ENCODE measurements around the gene CCR8.

Gene CCR8

GRCh38 chr3:39289107-39289506 is 40.4 kb upstream of the CCR8 start:
- TF ChIP-seq CTCF (IDR thresholded peaks at IDR 0.05), result no peak
- Histone ChIP-seq H3K4me1 (ENCODE audit: control insufficient read depth in 1 of 2, insufficient read depth in 1 of 2, low read depth in 1 of 2, low read length in 1 of 2) (peaks cover 28 to 29% of the 10 kb centered on the region in 2 experiments), H3K36me3 (no peaks in the 10 kb centered on the region), H3K9me3 (no peaks in the 10 kb centered on the region), H3K27ac (no peak overlapping the region), H3K4me3 (ENCODE audit: low read depth in 1 of 2, low read length in 1 of 2) (no peak overlapping the region), H3K27me3 (no peaks in the 10 kb centered on the region)

- Histone ChIP-seq H3K9me3 (no peaks in the 10 kb centered on the region), H3K27me3 (no peaks in the 10 kb centered on the region), H3K36me3 (no peaks in the 10 kb centered on the region), H3K27ac (no peak overlapping the region), H3K4me3 (ENCODE audit: low read depth in 1 of 2, low read length in 1 of 2) (no peak overlapping the region), H3K4me1 (ENCODE audit: control insufficient read depth in 1 of 2, insufficient read depth in 1 of 2, low read depth in 1 of 2, low read length in 1 of 2) (peaks cover 17 to 19% of the 10 kb centered on the region in 2 experiments)
- TF ChIP-seq CTCF (IDR thresholded peaks at IDR 0.05), result no peak
Measured at GRCh38 chr3:39290255-39290654, 39.3 kb upstream of the CCR8 start.

- TF ChIP-seq CTCF (IDR thresholded peaks at IDR 0.05), result peak; percentile 91
Measured at GRCh38 chr3:39291903-39292329, 37.6 kb upstream of the CCR8 start.

GRCh38 chr3:39292961-39293360 is 36.5 kb upstream of the CCR8 start:
- Histone ChIP-seq H3K9me3 (no peaks in the 10 kb centered on the region), H3K27ac (no peak overlapping the region)
- no peak for TF ChIP-seq CTCF (IDR thresholded peaks at IDR 0.05)

More at GRCh38 chr3:39291903-39292329, 37.6 kb upstream of the CCR8 start:
- Histone ChIP-seq H3K27ac (no peak overlapping the region), H3K4me1 (ENCODE audit: control insufficient read depth in 1 of 2, insufficient read depth in 1 of 2, low read depth in 1 of 2, low read length in 1 of 2) (peaks cover 13 to 17% of the 10 kb centered on the region in 2 experiments), H3K9me3 (no peaks in the 10 kb centered on the region), H3K27me3 (no peaks in the 10 kb centered on the region), H3K4me3 (ENCODE audit: low read depth in 1 of 2, low read length in 1 of 2) (no peak overlapping the region), H3K36me3 (no peaks in the 10 kb centered on the region)

GRCh38 chr3:39294446-39295183 is 34.9 kb upstream of the CCR8 start:
- H3K4me3 ChIP-seq (ENCODE audit: low read depth in 1 of 2, low read length in 1 of 2), result no peak overlapping the region

More at GRCh38 chr3:39292961-39293360, 36.5 kb upstream of the CCR8 start:
- Histone ChIP-seq H3K27me3 (no peaks in the 10 kb centered on the region), H3K4me3 (ENCODE audit: low read depth in 1 of 2, low read length in 1 of 2) (no peak overlapping the region), H3K4me1 (ENCODE audit: control insufficient read depth in 1 of 2, insufficient read depth in 1 of 2, low read depth in 1 of 2, low read length in 1 of 2) (peaks cover 4 to 7% of the 10 kb centered on the region in 2 experiments), H3K36me3 (no peaks in the 10 kb centered on the region)

More at GRCh38 chr3:39294446-39295183, 34.9 kb upstream of the CCR8 start:
- H3K27me3 ChIP-seq, result no peaks in the 10 kb centered on the region
- no peaks in the 10 kb centered on the region for H3K36me3 ChIP-seq
- H3K9me3 ChIP-seq, result no peaks in the 10 kb centered on the region
- H3K4me1 ChIP-seq (ENCODE audit: control insufficient read depth in 1 of 2, insufficient read depth in 1 of 2, low read depth in 1 of 2, low read length in 1 of 2), result no peaks in the 10 kb centered on the region
- no peak for TF ChIP-seq CTCF (IDR thresholded peaks at IDR 0.05)
- H3K27ac ChIP-seq, result no peak overlapping the region

All from neutrophil (primary cell).